Measurements from ENCODE around the gene FBLN5. TPM values are rescaled to one million over a fixed set of nuclear protein-coding genes. Genes with fewer than 3 reads are reported as not detected.

Gene FBLN5
- total and polyA plus RNA-seq, 4 donors: 3.9 to 21.8 (median 14.8) TPM

GRCh38 chr14:91925727-91926121 is 21.8 kb downstream of the FBLN5 start:
- no peak for DNase-seq (ENCODE audit: low spot score)
- WGBS: 92% methylated on average over 10 of the region's 10 CpGs
- TF ChIP-seq CTCF (IDR thresholded peaks at IDR 0.05; ENCODE audit: low read depth, low read length, missing input control): no peak
- TF ChIP-seq JUND (IDR thresholded peaks at IDR 0.05): no peak
- TF ChIP-seq HNF4G (IDR thresholded peaks at IDR 0.05): no peak
- no peak for TF ChIP-seq FOXA2 (IDR thresholded peaks at IDR 0.05)
- TF ChIP-seq REST (IDR thresholded peaks at IDR 0.05): no peak
- TF ChIP-seq HNF4A (conservative IDR thresholded peaks at IDR 0.05): no peak
- no peak for TF ChIP-seq ZBTB33 (IDR thresholded peaks at IDR 0.05)
- TF ChIP-seq RAD21 (IDR thresholded peaks at IDR 0.05): no peak
- no peak for TF ChIP-seq MAX (IDR thresholded peaks at IDR 0.05)
- TF ChIP-seq ATF3 (IDR thresholded peaks at IDR 0.05): no peak
- H3K9ac ChIP-seq (ENCODE audit: low read depth in 1 of 2, low read length in 2 of 2): no peak overlapping the region
- no peak overlapping the region for H3K27ac ChIP-seq (ENCODE audit: low read depth in 1 of 2, low read length in 2 of 2)
- H3K27me3 ChIP-seq (ENCODE audit: control insufficient read depth in 4 of 4, insufficient read depth in 4 of 4, low read length in 3 of 4): no peaks in the 10 kb centered on the region
- no peaks in the 10 kb centered on the region for H3K36me3 ChIP-seq (ENCODE audit: control insufficient read depth in 4 of 4, insufficient read depth in 3 of 4, low read depth in 1 of 4, low read length in 3 of 4)
- H3K9me3 ChIP-seq (ENCODE audit: control insufficient read depth in 4 of 4, low read length in 3 of 4): no peaks in the 10 kb centered on the region
- H3K4me3 ChIP-seq (ENCODE audit: low read depth in 1 of 3, low read length in 3 of 3): no peak overlapping the region
- peaks cover 0 to 2% (median 0%) of the 10 kb centered on the region in 4 donors for H3K4me1 ChIP-seq (ENCODE audit: control insufficient read depth in 4 of 4, insufficient read depth in 4 of 4, low read length in 3 of 4)

GRCh38 chr14:91925001-91925726 is 22.3 kb downstream of the FBLN5 start:
- Histone ChIP-seq H3K36me3 (ENCODE audit: control insufficient read depth in 4 of 4, insufficient read depth in 3 of 4, low read depth in 1 of 4, low read length in 3 of 4) (no peaks in the 10 kb centered on the region), H3K27me3 (ENCODE audit: control insufficient read depth in 4 of 4, insufficient read depth in 4 of 4, low read length in 3 of 4) (no peaks in the 10 kb centered on the region), H3K4me3 (ENCODE audit: low read depth in 1 of 3, low read length in 3 of 3) (no peak overlapping the region), H3K9me3 (ENCODE audit: control insufficient read depth in 4 of 4, low read length in 3 of 4) (no peaks in the 10 kb centered on the region), H3K27ac (ENCODE audit: low read depth in 1 of 2, low read length in 2 of 2) (no peak overlapping the region), H3K9ac (ENCODE audit: low read depth in 1 of 2, low read length in 2 of 2) (no peak overlapping the region), H3K4me1 (ENCODE audit: control insufficient read depth in 4 of 4, insufficient read depth in 4 of 4, low read length in 3 of 4) (peaks cover 0 to 2% (median 0%) of the 10 kb centered on the region in 4 donors)
- DNase-seq (ENCODE audit: low spot score): no peak
- WGBS: 76% methylated on average over 13 of the region's 13 CpGs
- TF ChIP-seq HNF4A (conservative IDR thresholded peaks at IDR 0.05) (no peak), NR2F2 (IDR thresholded peaks at IDR 0.05) (peak; percentile 63), CTCF (IDR thresholded peaks at IDR 0.05; ENCODE audit: low read depth, low read length, missing input control) (no peak), SP1 (IDR thresholded peaks at IDR 0.05) (no peak), FOXA1 (IDR thresholded peaks at IDR 0.05) (no peak), REST (IDR thresholded peaks at IDR 0.05) (no peak), RXRA (IDR thresholded peaks at IDR 0.05) (peak; percentile 19 to 43), JUND (IDR thresholded peaks at IDR 0.05) (no peak), GABPA (IDR thresholded peaks at IDR 0.05 in 1 of 2, conservative IDR thresholded peaks at IDR 0.05 in 1 of 2) (no peak), EGR1 (IDR thresholded peaks at IDR 0.05; ENCODE audit: low read depth in 2 of 2) (no peak), ATF3 (IDR thresholded peaks at IDR 0.05) (no peak), RAD21 (IDR thresholded peaks at IDR 0.05) (peak in 1 of 2 donors; percentile 7)

Data from liver (tissue), 9 donors.